Activated naive CD4-positive, alpha-beta T cell treated with anti-CD3 and anti-CD28 coated beads for 36 hours (primary cell): ENCODE measurements around the gene BMAL2. TPM values are rescaled to one million over a fixed set of nuclear protein-coding genes. Genes with fewer than 3 reads are reported as not detected.

Source experiments
- CTCF ChIA-PET: fragments of 350-600 bp; sonication (Branson Sonifier 250); formaldehyde crosslinking; loops from one replicate; lab custom pipeline; 2021; ENCODE audit warnings: antibody characterized with exemption; lab: Charles Lee
- DNase-seq: peaks from one replicate; pipeline ENCODE4 v3.0.0-alpha.2; 2020
- H3K27ac Mint-ChIP-seq: one replicate; pipeline ENCODE4 v1.8.0; 2021; ENCODE audit warnings: mild to moderate bottlenecking, mixed read lengths
- H3K27me3 Mint-ChIP-seq: one replicate; pipeline ENCODE4 v1.8.0; 2021; ENCODE audit warnings: low read depth, mixed read lengths
- H3K36me3 Mint-ChIP-seq: one replicate; pipeline ENCODE4 v1.8.0; 2021; ENCODE audit warnings: low read depth, mixed read lengths
- H3K4me1 Mint-ChIP-seq: one replicate; pipeline ENCODE4 v1.8.0; 2021; ENCODE audit warnings: low read depth, mixed read lengths
- H3K4me3 Mint-ChIP-seq: one replicate; pipeline ENCODE4 v1.8.0; 2021; ENCODE audit warnings: mild to moderate bottlenecking, moderate library complexity, mixed read lengths
- H3K9me3 Mint-ChIP-seq: one replicate; pipeline ENCODE4 v1.8.0; 2021; ENCODE audit warnings: mixed read lengths
- intact Hi-C: fragments of 100-400 bp; cut with micrococcal nuclease; formaldehyde crosslinking; loops from one replicate; pipeline ENCODE4 v1.15.1; 2023
- total RNA-seq, 2 experiments: library from RNA; stranded (reverse); gene quantifications; one replicate each; pipeline ENCODE4 v1.2.3, GENCODE V29; 2021

Gene BMAL2
- total RNA-seq, 2 experiments from 2014 or later: 7.9 to 9.2 TPM

DNA sequence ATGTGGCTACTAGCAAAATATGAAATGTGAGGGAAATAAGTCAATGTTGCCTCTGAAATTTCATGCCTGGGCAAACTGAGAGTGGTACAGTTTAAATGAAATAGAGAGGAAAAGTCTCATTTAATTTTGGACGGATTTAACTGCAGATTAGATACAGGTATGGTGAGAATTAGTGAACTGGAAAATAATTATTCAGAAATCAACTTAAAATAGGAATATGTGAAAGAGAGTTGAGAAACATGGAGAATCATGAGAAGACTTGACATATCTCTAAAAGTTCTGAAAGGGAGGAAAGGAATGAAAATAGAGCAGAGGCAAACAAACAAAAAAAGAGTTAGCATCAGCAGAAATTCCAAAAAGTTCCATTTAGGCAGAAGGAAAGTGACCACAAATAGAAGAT lies 33.5 kb upstream of the BMAL2 start:
- intact Hi-C loops: no loop called here
- Mint-ChIP-seq H3K27ac (no peak overlapping the region), H3K4me3 (no peak overlapping the region), H3K4me1 (peaks cover 6% of the 10 kb centered on the region), H3K27me3 (no peaks in the 10 kb centered on the region), H3K9me3 (no peaks in the 10 kb centered on the region), H3K36me3 (peaks cover 4% of the 10 kb centered on the region)
- DNase-seq: no peak
- CTCF ChIA-PET: interaction anchor here (0.7 kb wide), 1 partner anchor 208 kb away, joined by 3 read pairs; no protein-coding TSS in a partner anchor

DNA sequence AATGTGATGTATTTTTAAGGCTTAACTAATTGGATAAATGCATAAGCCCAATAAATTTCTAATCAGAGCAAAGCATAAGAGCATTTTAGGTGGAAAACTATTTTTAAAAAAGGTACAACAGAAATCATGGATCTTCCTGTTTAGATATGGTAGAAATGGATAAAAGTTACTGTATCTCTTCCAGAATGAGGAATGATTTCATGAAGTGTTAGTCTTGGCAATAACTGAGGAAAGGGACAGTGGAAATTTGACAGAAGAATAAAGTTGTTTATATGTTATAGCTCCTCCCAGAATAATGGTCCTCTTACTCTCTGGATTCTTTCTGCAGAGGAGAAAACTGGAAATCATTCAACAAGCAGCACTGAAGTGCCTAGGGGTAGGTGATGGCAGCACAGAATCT lies 32.4 kb upstream of the BMAL2 start:
- Mint-ChIP-seq H3K9me3 (no peaks in the 10 kb centered on the region), H3K4me3 (no peak overlapping the region), H3K27me3 (no peaks in the 10 kb centered on the region), H3K27ac (no peak overlapping the region), H3K4me1 (peaks cover 6% of the 10 kb centered on the region), H3K36me3 (peaks cover 4% of the 10 kb centered on the region)
- CTCF ChIA-PET: no interaction called here
- intact Hi-C loops: no loop called here
- no peak for DNase-seq

DNA sequence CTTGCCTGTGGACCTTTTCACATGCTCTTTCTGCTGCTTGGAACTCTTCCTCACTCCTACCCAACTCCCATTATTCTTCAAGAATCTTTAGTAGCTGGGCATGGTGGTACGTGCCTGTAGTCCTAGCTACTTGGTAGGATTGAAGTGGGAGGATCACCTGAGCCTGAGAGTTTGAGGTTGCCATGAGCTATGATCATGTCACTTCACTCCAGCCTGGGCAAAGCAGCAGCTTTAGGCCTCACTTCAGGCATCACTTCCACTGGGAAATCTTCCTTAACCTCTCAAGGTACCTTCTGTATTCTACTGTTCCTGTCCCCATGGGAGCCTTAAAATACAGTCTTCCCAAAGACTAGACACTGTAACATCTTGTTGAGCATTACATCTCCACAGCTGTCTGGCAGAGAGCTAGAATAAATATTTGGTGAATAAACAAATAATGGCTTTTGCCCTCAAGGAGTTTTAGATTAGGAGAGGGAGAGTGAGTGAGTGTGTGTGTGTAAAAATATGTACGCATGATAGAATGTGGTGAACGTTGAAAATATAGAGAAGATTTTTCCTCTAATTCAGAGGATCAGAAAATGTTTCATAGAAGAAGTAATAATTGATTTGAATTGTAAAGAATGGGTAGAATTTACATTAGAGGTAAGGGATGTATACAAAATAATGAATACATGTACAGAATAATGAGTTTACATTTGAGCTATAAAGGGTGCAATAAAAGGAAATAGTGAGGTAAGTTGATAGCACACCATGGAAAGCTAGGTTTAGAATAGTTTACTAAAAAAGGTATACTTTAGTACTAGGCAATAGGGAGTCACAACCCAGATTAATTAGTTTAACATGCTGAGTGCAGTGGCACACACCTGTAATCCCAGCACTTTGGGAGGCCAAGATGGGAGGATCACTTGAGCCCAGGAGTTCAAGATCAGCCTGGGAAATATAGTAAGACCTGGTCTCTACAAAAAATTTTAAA lies 29.2 kb upstream of the BMAL2 start:
- Mint-ChIP-seq H3K4me1 (no peaks in the 10 kb centered on the region), H3K27ac (no peak overlapping the region), H3K4me3 (no peak overlapping the region), H3K27me3 (no peaks in the 10 kb centered on the region), H3K36me3 (peaks cover 4% of the 10 kb centered on the region), H3K9me3 (no peaks in the 10 kb centered on the region)
- CTCF ChIA-PET: interaction anchor here (0.6 to 6.6 kb wide), 8 partner anchors 17 to 334 kb away, joined by 3 to 95 read pairs (median 3); partner anchors contain the start of genes MED21 and TM7SF3
- intact Hi-C loops: loop anchor here (2.0 kb wide), 1 partner anchor 399 kb away; no protein-coding TSS in a partner anchor
- DNase-seq: no peak

DNA sequence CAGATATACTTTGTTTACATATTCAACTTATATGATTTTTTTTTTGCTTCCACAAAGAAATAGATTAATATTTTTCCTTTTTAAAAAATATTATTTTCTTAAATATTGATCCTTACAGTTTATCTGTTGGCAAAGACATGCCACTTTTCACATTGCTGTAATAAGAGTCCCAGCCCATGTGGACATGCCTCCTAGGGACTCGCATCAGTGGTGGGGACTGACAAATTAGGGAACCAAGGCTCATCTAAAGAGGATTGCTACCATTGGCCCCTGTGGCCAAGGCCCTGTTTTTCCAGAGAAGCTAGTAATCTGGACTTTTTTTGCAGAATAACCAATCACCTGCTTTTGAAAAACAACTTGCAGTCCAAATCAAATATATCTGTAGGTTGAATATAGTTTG lies 27.8 kb upstream of the BMAL2 start:
- Mint-ChIP-seq H3K4me1 (no peaks in the 10 kb centered on the region), H3K4me3 (no peak overlapping the region), H3K27ac (no peak overlapping the region), H3K36me3 (peaks cover 7% of the 10 kb centered on the region), H3K9me3 (no peaks in the 10 kb centered on the region), H3K27me3 (no peaks in the 10 kb centered on the region)
- intact Hi-C loops: loop anchor here (2.0 kb wide), 1 partner anchor 398 kb away; no protein-coding TSS in a partner anchor
- CTCF ChIA-PET: interaction anchor here (0.9 to 6.6 kb wide), 17 partner anchors 10 to 453 kb away, joined by 3 to 95 read pairs (median 5); partner anchors contain the start of genes MED21 and TM7SF3
- DNase-seq: no peak

DNA sequence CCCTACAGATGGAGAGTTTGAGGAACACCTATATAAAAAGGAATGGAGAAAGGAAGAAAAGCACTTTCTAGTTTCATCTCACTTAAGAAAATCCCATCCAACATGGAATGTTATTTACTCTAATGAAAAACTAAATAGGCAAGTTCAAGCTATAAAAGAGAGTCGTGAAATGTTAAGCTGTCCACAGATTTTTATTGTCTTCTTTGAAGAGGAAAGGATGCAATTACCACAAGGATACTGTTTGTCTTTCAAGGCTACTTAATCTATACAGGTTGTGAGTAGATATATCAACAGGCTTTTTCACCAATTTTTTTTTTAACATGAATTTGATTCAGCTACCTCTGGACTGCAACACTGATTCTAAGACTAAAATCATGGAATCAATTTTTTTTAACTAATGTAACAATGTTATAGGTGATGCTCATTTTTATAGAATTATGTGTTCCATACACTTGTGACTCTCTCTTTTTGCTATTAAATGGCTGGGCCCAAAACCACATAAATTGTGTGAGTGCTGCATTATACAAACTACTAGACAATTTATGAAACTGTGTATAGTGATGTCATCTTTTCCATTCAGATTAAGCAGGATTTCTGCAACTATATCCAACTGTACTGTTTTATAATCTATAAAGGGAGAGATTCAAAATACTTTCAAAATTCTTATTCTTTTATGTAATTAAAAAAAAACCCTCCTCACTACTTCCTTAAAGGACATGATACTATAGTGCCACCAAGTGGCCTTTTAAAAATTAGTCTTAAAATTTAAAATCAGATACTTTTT lies 26.8 kb upstream of the BMAL2 start:
- H3K36me3 Mint-ChIP-seq: peaks cover 10% of the 10 kb centered on the region
- CTCF ChIA-PET: interaction anchor here (0.5 to 6.6 kb wide), 54 partner anchors 10 to 506 kb away, joined by 3 to 95 read pairs (median 5); partner anchors contain the start of genes BMAL2, MED21 and TM7SF3
- no peak overlapping the region for H3K27ac Mint-ChIP-seq
- H3K9me3 Mint-ChIP-seq: no peaks in the 10 kb centered on the region
- intact Hi-C loops: loop anchor here (1.0 to 2.0 kb wide), 8 partner anchors 61 to 453 kb away; partner anchors contain the start of genes MED21 and STK38L
- no peaks in the 10 kb centered on the region for H3K4me1 Mint-ChIP-seq
- H3K4me3 Mint-ChIP-seq: no peak overlapping the region
- no peaks in the 10 kb centered on the region for H3K27me3 Mint-ChIP-seq
- no peak for DNase-seq

DNA sequence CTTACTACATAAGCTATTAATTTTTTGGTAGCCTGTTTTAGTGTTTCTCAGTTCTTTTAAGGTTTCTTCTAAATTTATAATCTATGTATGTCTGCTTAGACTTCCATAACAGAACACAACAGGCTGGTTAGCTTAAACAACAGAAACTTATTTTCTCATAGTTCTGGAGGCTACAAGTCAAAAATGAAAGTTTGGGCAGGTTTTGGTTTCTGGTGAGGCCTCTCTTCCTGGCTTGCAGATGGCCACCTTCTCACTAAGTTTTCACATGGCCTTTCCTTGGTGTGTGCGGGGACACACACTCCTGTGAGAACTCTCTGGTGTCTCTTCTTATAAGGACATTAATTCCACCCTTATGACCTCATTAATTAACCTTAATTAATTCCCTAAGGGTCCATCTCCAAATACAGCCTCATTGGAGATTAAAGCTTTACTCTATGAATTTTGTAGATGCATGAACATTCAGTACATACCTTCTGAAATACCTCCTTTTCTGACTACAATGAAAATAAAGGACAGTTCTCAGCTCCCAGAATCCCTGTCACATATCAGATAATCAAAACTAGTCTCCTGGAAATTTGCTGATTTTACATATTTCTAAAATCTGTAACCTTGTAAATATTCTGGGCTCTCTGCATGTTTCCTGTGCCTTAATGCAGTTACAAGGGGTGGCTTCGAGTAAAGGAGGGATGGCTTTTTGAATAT lies 23.2 kb upstream of the BMAL2 start:
- CTCF ChIA-PET: no interaction called here
- Mint-ChIP-seq H3K36me3 (peaks cover 11% of the 10 kb centered on the region), H3K27me3 (no peaks in the 10 kb centered on the region), H3K4me1 (no peaks in the 10 kb centered on the region), H3K9me3 (no peaks in the 10 kb centered on the region), H3K27ac (no peak overlapping the region), H3K4me3 (no peak overlapping the region)
- DNase-seq: no peak
- intact Hi-C loops: no loop called here

DNA sequence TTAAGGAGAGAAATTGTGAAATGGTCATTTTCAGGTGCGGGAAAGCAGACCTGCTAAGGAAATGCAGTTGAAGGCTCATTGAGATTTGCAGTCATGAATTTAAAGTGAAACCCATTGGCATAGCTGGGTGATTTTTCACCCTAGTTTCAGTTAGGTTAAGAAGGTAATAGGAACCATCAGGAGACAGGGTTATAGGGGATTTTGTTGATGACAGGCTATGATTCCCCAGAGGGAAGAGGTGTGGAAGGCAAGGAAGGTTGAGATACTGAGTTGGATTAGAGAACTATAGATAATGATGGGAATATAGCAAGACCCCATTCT lies 22.7 kb upstream of the BMAL2 start:
- CTCF ChIA-PET: no interaction called here
- no peaks in the 10 kb centered on the region for H3K27me3 Mint-ChIP-seq
- H3K27ac Mint-ChIP-seq: no peak overlapping the region
- H3K4me1 Mint-ChIP-seq: no peaks in the 10 kb centered on the region
- peaks cover 11% of the 10 kb centered on the region for H3K36me3 Mint-ChIP-seq
- DNase-seq: no peak
- no peak overlapping the region for H3K4me3 Mint-ChIP-seq
- intact Hi-C loops: no loop called here
- no peaks in the 10 kb centered on the region for H3K9me3 Mint-ChIP-seq

DNA sequence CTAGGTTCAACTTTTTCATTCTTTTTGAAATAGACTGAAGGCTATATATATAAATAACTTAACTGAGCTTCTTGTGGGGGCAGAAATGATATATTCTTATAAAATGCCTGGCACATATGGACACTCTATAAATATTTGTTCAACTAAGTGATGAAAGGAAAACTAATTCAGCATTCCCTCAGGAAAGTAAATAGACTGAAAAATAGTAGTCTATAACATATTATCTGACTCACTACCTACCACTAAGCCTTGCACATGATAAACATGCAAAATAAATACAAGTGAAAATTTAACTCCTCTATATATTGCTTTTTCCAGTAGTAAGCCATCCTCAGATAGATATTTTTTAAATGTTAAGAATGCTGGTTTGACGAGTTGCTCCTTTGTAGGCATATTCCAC lies 15.7 kb upstream of the BMAL2 start:
- H3K36me3 Mint-ChIP-seq: peaks cover 9% of the 10 kb centered on the region
- DNase-seq: no peak
- CTCF ChIA-PET: interaction anchor here (0.6 to 1.6 kb wide), 3 partner anchors 175 to 302 kb away, joined by 3 to 5 read pairs (median 3); no protein-coding TSS in a partner anchor

DNA sequence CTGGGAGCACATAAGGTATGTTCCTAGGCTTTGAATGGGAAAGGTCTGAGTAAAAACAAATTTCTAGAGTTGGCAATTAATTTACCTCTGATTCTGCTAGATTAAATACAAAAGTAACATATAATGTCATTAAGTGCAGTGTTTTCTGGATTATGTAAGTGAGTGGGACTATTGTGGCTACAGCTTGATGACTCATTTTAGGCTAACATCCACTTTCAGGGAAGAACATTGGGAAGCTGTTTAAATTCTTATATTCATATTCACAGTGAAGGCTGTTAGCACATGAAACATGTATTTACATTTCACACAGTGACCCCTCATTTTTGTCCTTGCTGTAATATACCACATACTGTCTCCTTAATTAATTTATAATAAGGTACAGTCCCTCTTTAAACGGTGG lies 13.2 kb upstream of the BMAL2 start:
- Mint-ChIP-seq H3K36me3 (peaks cover 6% of the 10 kb centered on the region), H3K27me3 (no peaks in the 10 kb centered on the region), H3K4me3 (no peak overlapping the region), H3K9me3 (no peaks in the 10 kb centered on the region), H3K4me1 (no peaks in the 10 kb centered on the region), H3K27ac (no peak overlapping the region)
- no peak for DNase-seq
- CTCF ChIA-PET: interaction anchor here (0.6 to 2.4 kb wide), 2 partner anchors 14 to 378 kb away, joined by 3 to 15 read pairs; no protein-coding TSS in a partner anchor
- intact Hi-C loops: no loop called here

More for the DNA sequence above, 15.7 kb upstream of the BMAL2 start:
- intact Hi-C loops: no loop called here
- H3K4me3 Mint-ChIP-seq: no peak overlapping the region
- H3K4me1 Mint-ChIP-seq: no peaks in the 10 kb centered on the region
- H3K27me3 Mint-ChIP-seq: no peaks in the 10 kb centered on the region
- no peaks in the 10 kb centered on the region for H3K9me3 Mint-ChIP-seq
- no peak overlapping the region for H3K27ac Mint-ChIP-seq

DNA sequence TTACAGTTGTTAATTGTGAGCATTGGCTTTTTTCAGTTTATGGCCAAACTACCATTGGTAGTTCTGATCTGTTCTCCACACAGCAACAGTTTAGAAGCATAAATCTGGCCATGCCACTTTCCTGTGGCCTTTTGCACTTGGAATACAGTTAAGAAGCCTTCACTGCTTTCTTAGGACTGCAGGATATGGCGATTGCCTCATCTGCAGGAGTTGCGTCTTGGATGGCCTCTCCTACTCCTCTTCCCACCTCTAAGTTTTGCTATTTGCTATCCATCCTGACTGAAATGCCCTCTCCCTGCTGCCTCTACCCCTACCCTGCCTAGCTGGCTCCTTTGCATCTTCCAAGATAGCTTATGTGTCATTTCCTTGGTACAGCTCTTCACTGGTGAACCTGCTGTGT lies 12.8 kb upstream of the BMAL2 start:
- H3K27ac Mint-ChIP-seq: no peak overlapping the region
- DNase-seq: no peak
- peaks cover 6% of the 10 kb centered on the region for H3K36me3 Mint-ChIP-seq
- H3K4me1 Mint-ChIP-seq: no peaks in the 10 kb centered on the region
- CTCF ChIA-PET: interaction anchor here (0.6 to 2.4 kb wide), 3 partner anchors 14 to 1168 kb away, joined by 3 to 15 read pairs (median 5); no protein-coding TSS in a partner anchor
- H3K27me3 Mint-ChIP-seq: no peaks in the 10 kb centered on the region
- H3K4me3 Mint-ChIP-seq: no peak overlapping the region
- intact Hi-C loops: no loop called here
- no peaks in the 10 kb centered on the region for H3K9me3 Mint-ChIP-seq

DNA sequence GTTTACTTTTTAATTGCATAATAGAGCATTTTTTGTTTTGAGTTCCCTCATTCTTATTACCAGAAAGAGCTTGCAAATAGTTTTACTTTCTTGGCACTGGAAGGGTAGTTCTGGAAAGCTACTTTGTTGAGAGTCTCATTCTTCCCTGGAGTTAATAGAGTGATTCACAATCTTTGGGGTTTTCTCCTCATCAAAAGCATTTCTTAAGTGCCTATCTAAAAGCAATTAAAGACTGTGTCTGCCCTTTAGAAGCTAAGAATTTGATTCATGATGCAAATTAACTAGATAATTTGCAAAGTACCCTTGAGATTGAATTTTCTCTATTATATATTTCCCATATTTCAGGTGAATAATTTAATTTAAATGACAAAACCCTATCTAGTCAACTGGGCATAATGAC lies 8.1 kb upstream of the BMAL2 start:
- Mint-ChIP-seq H3K9me3 (no peaks in the 10 kb centered on the region), H3K36me3 (peaks cover 3% of the 10 kb centered on the region), H3K27ac (no peak overlapping the region), H3K4me1 (peaks cover 2% of the 10 kb centered on the region), H3K4me3 (no peak overlapping the region), H3K27me3 (no peaks in the 10 kb centered on the region)
- no peak for DNase-seq
- intact Hi-C loops: no loop called here
- CTCF ChIA-PET: interaction anchor here (1.0 to 1.6 kb wide), 4 partner anchors 13 to 23 kb away, joined by 3 to 12 read pairs (median 4); no protein-coding TSS in a partner anchor
